SK-MEL-5 (cell line): Measurements from ENCODE around the gene ACAN. TPM values are rescaled to one million over a fixed set of nuclear protein-coding genes. Genes with fewer than 3 reads are reported as not detected.
A peak's percentile ranks its signal among the peaks of the same experiment; 100 is the strongest.

Experiments used
- DNase-seq: peaks from one replicate; pipeline ENCODE4 v3.0.0-alpha.2; 2016; ENCODE audit warnings: low read depth, low spot score
- in situ Hi-C: cut with HindIII; loops from 2 replicates; pipeline ENCODE4 v1.10.0; 2016; ENCODE audit warnings: low sequenced_read_pairs, high pct_unique_total_duplicates, low pct_unique_long_range_greater_than_20kb
- total RNA-seq: library from RNA; depleted of rRNA; stranded (reverse); fragments of >200 nt; shearing (Covaris generic); gene quantifications from 2 replicates; pipeline ENCODE4 v1.2.3, GENCODE V29; 2014

The ACAN gene
- total RNA-seq, 1 experiment from 2014 or later: 1.6 TPM

DNA sequence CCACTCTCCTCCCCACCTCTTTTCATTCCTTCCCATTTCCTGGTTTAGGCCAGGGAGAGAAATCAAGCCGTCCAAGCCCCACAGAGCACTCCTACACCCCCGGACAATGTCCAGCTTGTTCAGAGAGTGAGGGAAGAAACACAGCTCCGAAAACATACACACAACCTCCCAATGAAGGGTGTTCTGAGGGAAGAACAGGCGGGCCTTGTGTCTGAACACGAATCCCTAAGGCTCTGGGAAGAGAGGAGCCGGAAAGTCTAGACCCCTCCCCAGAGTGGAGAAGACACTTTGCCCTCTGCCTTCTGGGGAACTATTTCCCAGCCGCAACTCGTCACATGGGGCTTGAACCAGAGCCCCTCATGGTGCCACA lies 30.5 kb downstream of the ACAN start:
- in situ Hi-C loops: no loop called here

GRCh38 chr15:88834211-88834812 lies 31.1 kb downstream of the ACAN start:
- peak; percentile 71 for DNase-seq
- in situ Hi-C loops: no loop called here

More for the DNA sequence above, 30.5 kb downstream of the ACAN start:
- peak; percentile 76 for DNase-seq

DNA sequence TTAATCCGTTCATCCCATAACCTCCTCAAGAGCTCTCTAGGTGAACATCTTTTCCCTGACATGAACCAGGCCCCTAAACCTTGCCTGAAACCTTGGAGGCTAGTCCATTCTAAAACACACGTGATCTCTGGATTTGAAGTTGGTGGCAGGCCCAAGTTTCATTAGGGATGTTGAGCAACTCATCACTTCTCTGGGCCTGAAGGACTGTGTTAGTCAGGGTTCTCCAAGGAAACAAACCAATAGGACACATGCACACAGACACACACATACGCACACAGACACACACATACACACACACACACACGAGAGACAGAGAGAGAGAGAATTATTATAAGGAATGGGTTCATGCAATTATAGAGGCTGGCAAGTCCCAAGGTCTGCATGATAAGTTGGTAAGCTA lies 31.9 kb downstream of the ACAN start:
- in situ Hi-C loops: no loop called here

DNA sequence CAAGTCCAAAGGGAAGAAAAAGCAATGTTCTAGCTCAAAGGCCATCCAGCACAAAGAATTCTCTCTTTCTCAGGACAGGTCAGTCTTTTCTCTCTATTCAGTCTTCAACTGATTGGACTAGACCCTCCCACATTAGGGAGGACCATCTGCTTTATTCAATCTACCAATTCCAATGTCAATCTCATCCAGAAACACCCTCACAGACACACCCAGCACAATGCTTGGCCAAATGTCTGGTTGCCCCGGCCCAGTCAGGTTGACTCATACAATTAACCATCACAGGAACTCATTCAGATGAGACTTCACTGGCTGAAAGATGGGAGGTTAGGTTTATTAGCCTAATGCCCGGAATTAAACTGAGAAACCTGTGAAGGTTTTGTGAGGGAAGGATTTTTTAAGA lies 32.4 kb downstream of the ACAN start:
- in situ Hi-C loops: no loop called here
- DNase-seq: no peak

More for the DNA sequence above, 31.9 kb downstream of the ACAN start:
- no peak for DNase-seq

DNA sequence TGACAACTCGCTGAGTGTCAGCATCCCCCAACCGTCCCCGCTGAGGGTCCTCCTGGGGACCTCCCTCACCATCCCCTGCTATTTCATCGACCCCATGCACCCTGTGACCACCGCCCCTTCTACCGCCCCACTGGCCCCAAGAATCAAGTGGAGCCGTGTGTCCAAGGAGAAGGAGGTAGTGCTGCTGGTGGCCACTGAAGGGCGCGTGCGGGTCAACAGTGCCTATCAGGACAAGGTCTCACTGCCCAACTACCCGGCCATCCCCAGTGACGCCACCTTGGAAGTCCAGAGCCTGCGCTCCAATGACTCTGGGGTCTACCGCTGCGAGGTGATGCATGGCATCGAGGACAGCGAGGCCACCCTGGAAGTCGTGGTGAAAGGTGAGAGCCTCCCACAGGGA lies 35.4 kb downstream of the ACAN start:
- in situ Hi-C loops: no loop called here
- no peak for DNase-seq

DNA sequence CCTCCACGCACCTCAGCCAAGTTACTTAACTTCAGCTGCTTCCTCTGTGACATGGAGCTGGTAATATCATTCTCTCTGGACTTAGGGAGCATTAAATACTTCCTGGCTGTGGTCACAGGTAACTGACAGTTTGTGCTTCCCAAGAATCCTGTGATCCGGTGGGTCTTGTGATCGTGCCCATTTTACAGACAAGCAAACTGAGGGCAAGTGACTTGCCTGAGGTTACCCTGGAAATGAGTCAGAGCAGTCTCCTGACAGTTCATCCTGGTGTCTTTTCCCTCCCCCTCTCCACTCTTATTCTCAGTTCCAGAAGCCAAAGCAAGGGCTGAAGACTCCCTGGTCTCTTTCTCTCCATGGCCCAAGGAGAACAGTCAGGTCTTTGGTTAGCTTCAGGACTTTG lies 35.9 kb downstream of the ACAN start:
- in situ Hi-C loops: no loop called here
- DNase-seq: peak; percentile 7

GRCh38 chr15:88839961-88840360 lies 36.7 kb downstream of the ACAN start:
- no peak for DNase-seq
- in situ Hi-C loops: no loop called here

- in situ Hi-C loops: no loop called here
Observed at GRCh38 chr15:88841236-88841635, 38.0 kb downstream of the ACAN start.

DNA sequence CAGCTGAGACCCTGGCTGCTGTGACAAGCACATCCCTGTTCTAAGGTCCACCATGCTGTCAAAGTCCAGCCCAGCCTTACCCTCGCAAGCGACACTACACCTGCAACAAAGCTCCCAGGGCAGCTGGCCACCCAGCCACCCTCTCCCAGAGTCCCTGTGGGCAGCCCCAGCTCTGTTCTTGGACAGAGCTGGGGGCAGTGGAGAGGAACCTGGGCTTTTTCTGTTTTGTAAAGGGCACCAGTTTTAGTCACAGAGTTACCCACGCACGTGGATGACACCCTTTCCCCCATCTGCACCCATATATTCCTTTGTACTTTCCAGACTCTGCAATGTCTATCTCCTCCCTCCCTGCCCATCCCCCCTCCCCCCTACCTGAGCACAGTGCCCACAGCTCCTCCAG lies 38.9 kb downstream of the ACAN start:
- in situ Hi-C loops: no loop called here
- no peak for DNase-seq

More at GRCh38 chr15:88841236-88841635, 38.0 kb downstream of the ACAN start:
- DNase-seq: no peak

GRCh38 chr15:88843334-88843733 lies 40.1 kb downstream of the ACAN start:
- no peak for DNase-seq
- in situ Hi-C loops: no loop called here

GRCh38 chr15:88844749-88845386 lies 41.6 kb downstream of the ACAN start:
- DNase-seq: no peak
- in situ Hi-C loops: no loop called here

- DNase-seq: no peak
- in situ Hi-C loops: no loop called here
Observed at GRCh38 chr15:88845616-88846015, 42.4 kb downstream of the ACAN start.

GRCh38 chr15:88847144-88847543 lies 43.9 kb downstream of the ACAN start:
- in situ Hi-C loops: no loop called here
- no peak for DNase-seq

DNA sequence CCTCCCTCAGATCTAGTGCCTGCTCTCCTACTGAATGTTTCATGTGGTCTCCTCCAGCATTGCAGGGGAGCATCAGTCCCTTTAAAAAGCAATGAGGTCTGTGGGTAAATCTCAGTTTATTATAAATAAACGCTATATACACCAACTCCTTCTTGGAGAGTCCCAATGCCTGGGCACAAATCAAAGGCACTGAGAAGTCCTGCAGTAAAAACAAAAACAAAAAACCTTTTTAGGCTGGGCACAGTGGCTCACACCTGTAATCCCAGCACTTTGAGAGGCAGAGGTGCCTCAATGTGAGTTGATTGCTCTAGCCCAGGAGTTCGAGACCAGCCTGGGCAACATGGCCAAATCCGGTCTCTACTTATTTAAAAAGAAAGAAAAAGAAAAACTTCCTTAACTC lies 45.0 kb downstream of the ACAN start:
- in situ Hi-C loops: no loop called here
- DNase-seq: no peak

DNA sequence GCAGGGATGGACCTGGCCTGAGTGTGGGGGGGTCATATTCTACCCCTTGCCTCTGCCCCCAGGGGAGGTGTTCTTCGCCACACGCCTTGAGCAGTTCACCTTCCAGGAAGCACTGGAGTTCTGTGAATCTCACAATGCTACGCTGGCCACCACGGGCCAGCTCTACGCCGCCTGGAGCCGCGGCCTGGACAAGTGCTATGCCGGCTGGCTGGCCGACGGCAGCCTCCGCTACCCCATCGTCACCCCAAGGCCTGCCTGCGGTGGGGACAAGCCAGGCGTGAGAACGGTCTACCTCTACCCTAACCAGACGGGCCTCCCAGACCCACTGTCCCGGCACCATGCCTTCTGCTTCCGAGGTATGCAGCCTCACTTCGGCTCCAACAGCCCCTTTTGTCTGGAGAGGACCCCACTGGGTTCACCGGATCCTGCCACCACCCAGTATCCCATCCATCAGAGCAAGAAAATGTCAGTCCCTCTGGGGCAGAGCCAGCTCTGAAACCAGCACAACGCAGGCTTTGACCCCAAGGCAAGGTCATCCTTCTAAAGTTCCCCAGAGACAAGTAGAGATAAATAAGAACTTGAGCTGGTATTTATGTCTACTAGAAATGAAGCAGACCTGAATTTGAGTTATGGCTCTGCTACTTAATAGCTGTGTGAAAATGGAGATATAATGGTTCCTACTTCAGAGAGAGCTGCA lies 46.3 kb downstream of the ACAN start:
- in situ Hi-C loops: no loop called here
- DNase-seq: no peak

GRCh38 chr15:88852476-88852875 lies 49.2 kb downstream of the ACAN start:
- no peak for DNase-seq
- in situ Hi-C loops: no loop called here

- DNase-seq: no peak
- in situ Hi-C loops: no loop called here
Observed at GRCh38 chr15:88858934-88859333, 55.7 kb downstream of the ACAN start.

DNA sequence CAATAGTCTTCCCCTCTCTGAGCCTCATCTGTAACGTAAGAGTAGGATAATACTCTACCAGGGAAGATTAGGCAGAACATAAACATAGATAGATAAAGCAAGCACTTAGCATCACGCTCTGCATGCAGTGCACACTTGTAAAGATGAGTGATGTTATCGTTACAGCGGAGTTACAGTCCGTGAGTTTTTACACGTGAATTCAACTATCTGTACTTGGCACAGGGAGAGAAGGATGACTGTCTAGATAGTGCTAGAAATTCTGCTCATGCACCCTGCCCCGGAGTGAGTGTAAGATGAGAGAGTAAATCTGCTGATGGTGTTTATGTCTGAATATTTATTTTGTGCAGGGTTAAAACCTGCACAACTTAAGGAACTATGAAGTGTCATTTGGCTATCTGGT lies 56.3 kb downstream of the ACAN start:
- DNase-seq: no peak
- in situ Hi-C loops: no loop called here

DNA sequence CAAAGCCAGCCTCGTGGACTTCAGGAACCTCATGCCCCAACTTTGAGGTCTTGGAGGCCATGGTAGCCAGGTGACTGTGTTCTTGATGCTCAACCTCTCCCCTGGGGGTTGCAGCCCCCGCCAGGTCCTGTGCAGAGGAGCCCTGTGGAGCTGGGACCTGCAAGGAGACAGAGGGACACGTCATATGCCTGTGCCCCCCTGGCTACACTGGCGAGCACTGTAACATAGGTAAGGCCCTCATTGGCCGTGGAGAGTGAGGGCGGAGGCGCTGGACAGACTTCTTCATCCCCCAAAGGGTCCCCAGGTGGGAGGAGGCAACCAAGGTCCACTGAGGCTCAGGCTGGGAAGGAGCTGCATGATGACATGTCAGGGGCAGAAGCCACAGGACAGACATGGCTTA lies 57.0 kb downstream of the ACAN start:
- no peak for DNase-seq
- in situ Hi-C loops: no loop called here
